GM12878 (cell line): ENCODE measurements around the gene SCN11A. TPM values are rescaled to one million over a fixed set of nuclear protein-coding genes. Genes with fewer than 3 reads are reported as not detected.

Experiments used
- ATAC-seq: fragments of 200-7000 bp; cut with Tn5 transposase; 3 replicates; pipeline ENCODE4 v1.9.1; 2020; ENCODE audit warnings: mild to moderate bottlenecking, moderate library complexity
- BruUV-seq: library from RNA; stranded (reverse); fragments of 400-500 nt; replicated peaks from 2 replicates; lab custom pipeline; 2021; lab: Mats Ljungman, UMichigan
- CTCF ChIA-PET: fragments of 300-600 bp; sonication (Branson Sonifier 250); formaldehyde crosslinking; extraction: SDS; loops from one replicate; lab custom pipeline; 2021; ENCODE audit warnings: inconsistent platforms; lab: Yijun Ruan, JAX
- POLR2A ChIA-PET: fragments of 350-600 bp; formaldehyde crosslinking; extraction: SDS; loops from one replicate; lab custom pipeline; 2021; ENCODE audit warnings: inconsistent platforms; lab: Charles Lee
- RAD21 ChIA-PET: fragments of 300-600 bp; sonication (Branson Sonifier 250); formaldehyde crosslinking; loops from one replicate; lab custom pipeline; 2023; ENCODE audit warnings: antibody characterized with exemption; ENCODE audit not compliant: unreplicated experiment; lab: Charles Lee
- SMC1A ChIA-PET: fragments of 300-600 bp; sonication (Branson Sonifier 250); formaldehyde crosslinking; loops from one replicate; lab custom pipeline; 2023; ENCODE audit not compliant: unreplicated experiment, uncharacterized antibody; lab: Charles Lee
- DNase-seq: peaks from one replicate; pipeline ENCODE4 v3.0.0-alpha.2; 2011; ENCODE audit warnings: low read depth, low spot score
- FAIRE-seq: peaks from 3 replicates; lab custom pipeline; 2011; peaks lifted over from hg19 to GRCh38; lab: Jason Lieb, UNC
- H2AFZ ChIP-seq: 2 replicates; pipeline ENCODE4 v1.6.0; 2011; ENCODE audit warnings: low read depth, low read length, control low read depth; ENCODE audit not compliant: control insufficient read depth
- H3K27ac ChIP-seq: 2 replicates; pipeline ENCODE4 v1.5.1; 2011; ENCODE audit warnings: control low read depth; ENCODE audit not compliant: control insufficient read depth, insufficient read depth
- H3K27me3 ChIP-seq, 2 experiments: replicated peaks in 1 of 2; 2 replicates each; pipeline versions ENCODE4 v1.6.0 to v1.6.1; 2011; ENCODE audit warnings: low read length in 1 of 2; ENCODE audit not compliant: control insufficient read depth in 2 of 2, insufficient read depth in 2 of 2
- H3K36me3 ChIP-seq, 2 experiments: 2 replicates each; pipeline ENCODE4 v1.5.1; 2011; ENCODE audit warnings: low read length in 1 of 2; ENCODE audit not compliant: control insufficient read depth in 2 of 2, insufficient read depth in 2 of 2
- H3K4me1 ChIP-seq: 2 replicates; pipeline ENCODE4 v1.6.1; 2011; ENCODE audit warnings: mild to moderate bottlenecking, low read length, moderate library complexity, mixed read lengths; ENCODE audit not compliant: control insufficient read depth, insufficient read depth
- H3K4me2 ChIP-seq: 2 replicates; pipeline ENCODE4 v1.6.0; 2011; ENCODE audit warnings: control low read depth; ENCODE audit not compliant: control insufficient read depth, insufficient read depth
- H3K4me3 ChIP-seq: fragments of 200-600 bp; sonication (generic); 2 replicates; pipeline ENCODE4 v1.5.1; 2016
- H3K79me2 ChIP-seq: 2 replicates; pipeline ENCODE4 v1.6.0; 2011; ENCODE audit warnings: low read length; ENCODE audit not compliant: control insufficient read depth, insufficient read depth
- H3K9ac ChIP-seq: 2 replicates; pipeline ENCODE4 v1.8.0; 2011; ENCODE audit warnings: low read length, control low read depth, mixed read lengths; ENCODE audit not compliant: control insufficient read depth, insufficient read depth
- H3K9me3 ChIP-seq: replicated peaks from 3 replicates; pipeline ENCODE4 v1.5.1; 2011; ENCODE audit warnings: mild to moderate bottlenecking, low read length; ENCODE audit not compliant: control insufficient read depth, insufficient read depth
- H4K20me1 ChIP-seq: 2 replicates; pipeline ENCODE4 v1.6.0; 2011; ENCODE audit not compliant: control insufficient read depth, insufficient read depth
- ATF3 ChIP-seq: IDR thresholded peaks from 2 replicates; pipeline ENCODE4 v1.6.1; 2011; ENCODE audit warnings: low read depth, mild to moderate bottlenecking, low read length, moderate library complexity, borderline replicate concordance; ENCODE audit errors: extremely low read depth
- CREB1 ChIP-seq: IDR thresholded peaks from 2 replicates; pipeline ENCODE4 v1.6.1; 2012; ENCODE audit warnings: low read depth, mild to moderate bottlenecking, inconsistent platforms
- EGR1 ChIP-seq, 2 experiments: IDR thresholded peaks; 1 replicate in 1 of 2; 2 replicates in 1 of 2; pipeline ENCODE4 v1.6.1; 2011 to 2012; ENCODE audit warnings: low read depth in 2 of 2, low read length in 2 of 2, borderline replicate concordance in 1 of 2, mild to moderate bottlenecking in 1 of 2, moderate library complexity in 1 of 2
- IRF4 ChIP-seq: IDR thresholded peaks from 2 replicates; pipeline ENCODE4 v1.6.1; 2011; ENCODE audit warnings: low read depth, low read length
- JUNB ChIP-seq: IDR thresholded peaks from 2 replicates; pipeline ENCODE4 v1.6.1; 2016; ENCODE audit warnings: antibody characterized with exemption, mild to moderate bottlenecking
- NFIC ChIP-seq: IDR thresholded peaks from 2 replicates; pipeline ENCODE4 v1.6.1; 2012; ENCODE audit warnings: low read depth, mild to moderate bottlenecking, inconsistent platforms, low read length, moderate library complexity
- POLR2A ChIP-seq: IDR thresholded peaks from 2 replicates; pipeline ENCODE4 v1.6.1; 2011; ENCODE audit warnings: low read depth, mild to moderate bottlenecking, low read length
- RELA ChIP-seq: fragments of 450-650 bp; IDR thresholded peaks from 2 replicates; pipeline ENCODE4 v1.8.0; 2014; ENCODE audit warnings: borderline replicate concordance; ENCODE audit not compliant: partially characterized antibody
- REST ChIP-seq: IDR thresholded peaks from 2 replicates; pipeline ENCODE4 v1.6.1; 2012; ENCODE audit warnings: mild to moderate bottlenecking, low read depth, low read length
- RUNX3 ChIP-seq: IDR thresholded peaks from 2 replicates; pipeline ENCODE4 v1.6.1; 2012; ENCODE audit warnings: low read length, inconsistent platforms
- SKIL ChIP-seq: fragments of 450-650 bp; IDR thresholded peaks from 2 replicates; pipeline ENCODE4 v1.6.1; 2017; ENCODE audit warnings: mild to moderate bottlenecking, low read depth, inconsistent platforms; ENCODE audit not compliant: poor library complexity, severe bottlenecking
- SRF ChIP-seq, 2 experiments: IDR thresholded peaks; 2 replicates each; pipeline ENCODE4 v1.6.1; 2011; ENCODE audit warnings: low read depth in 2 of 2, low read length in 2 of 2, mild to moderate bottlenecking in 1 of 2, moderate library complexity in 1 of 2
- USF2 ChIP-seq: IDR thresholded peaks from 2 replicates; pipeline ENCODE4 v1.6.1; 2011; ENCODE audit warnings: low read depth, low read length, improper control_type of control experiment, borderline replicate concordance
- WRNIP1 ChIP-seq: IDR thresholded peaks from 2 replicates; pipeline ENCODE4 v1.6.1; 2011; ENCODE audit warnings: low read depth, low read length, improper control_type of control experiment, borderline replicate concordance
- YY1 ChIP-seq: IDR thresholded peaks from 2 replicates; pipeline ENCODE4 v1.6.1; 2011; ENCODE audit warnings: low read depth, mild to moderate bottlenecking, low read length
- WGBS: methylation state at CpG from one replicate; pipeline ENCODE4 v1.1.6; 2016; ENCODE audit warnings: low lambda C conversion rate; ENCODE audit not compliant: insufficient replicate concordance, insufficient coverage; ENCODE audit errors: missing lambda C conversion rate; 5-methylcytosine and 5-hydroxymethylcytosine counted together
- in situ Hi-C: fragments of 300-500 bp; cut with MboI; formaldehyde crosslinking; loops from 9 replicates; pipeline ENCODE4 v1.14.3; 2018; ENCODE audit warnings: mixed read lengths
- intact Hi-C: fragments of 100-400 bp; cut with micrococcal nuclease; formaldehyde crosslinking; loops from one replicate; pipeline ENCODE4 v1.14.2; 2022; ENCODE audit not compliant: unreplicated experiment
- polyA plus RNA-seq, 11 experiments: library from polyadenylated mRNA; depleted of rRNA in 4 of 11; unstranded in 6 of 11; stranded (reverse) in 5 of 11; fragments of >200 nt; fragmentation: Nextera tagmentation in 4 of 11; fragmentation: Illumina TruSeq in 1 of 11; extraction: Ambion mirVana in 4 of 11; extraction: Trizol in 1 of 11; gene quantifications; 1 replicate in 1 of 11; 2 replicates in 10 of 11; pipeline versions ENCODE4 v1.2.1 to v1.2.3, GENCODE V29; 2011 to 2016; ENCODE audit warnings: inconsistent platforms in 2 of 11, missing spikeins in 2 of 11, low read depth in 1 of 11
- total RNA-seq, 4 experiments: library from RNA; depleted of rRNA in 3 of 4; stranded (reverse); fragments of >200 nt in 3 of 4; fragmentation: Illumina TruSeq in 1 of 4; extraction: Trizol in 1 of 4; gene quantifications; 2 replicates each; pipeline versions ENCODE4 v1.2.1 to v1.2.3, GENCODE V29; 2013 to 2021

The SCN11A gene
- total and polyA plus RNA-seq, 10 of the 15 experiments (the other 5 are each of a cell fraction or from before 2014, with no cell fraction given), result under 0.01 to 0.14 (median 0.03) TPM; not detected in 4

- intact Hi-C loops, result loop anchor here (2.0 kb wide), 2 partner anchors 81 to 279 kb away; no protein-coding TSS in a partner anchor
- in situ Hi-C loops, result loop anchor here (5.0 kb wide), 1 partner anchor 182 kb away; the partner anchor contains the start of gene CX3CR1
- TF ChIP-seq CREB1 (no peak), SKIL (no peak), IRF4 (no peak), YY1 (no peak), NFIC (no peak), ATF3 (no peak), REST (no peak), POLR2A (no peak), EGR1 (IDR thresholded peaks at IDR 0.05; ENCODE audit: borderline replicate concordance in 1 of 2, low read depth in 2 of 2, low read length in 2 of 2) (no peak), USF2 (no peak), WRNIP1 (no peak), SRF (IDR thresholded peaks at IDR 0.05; ENCODE audit: low read depth in 2 of 2, low read length in 2 of 2) (no peak), JUNB (no peak), RUNX3 (no peak), RELA (no peak)
- no peak overlapping the region for H3K4me3 ChIP-seq
- no TSS peak for BruUV-seq
- no peaks in the 10 kb centered on the region; the same call in 1 of the 2 replicates for H3K4me1 ChIP-seq
- CTCF ChIA-PET, result interaction anchor here (1.1 to 3.4 kb wide), 2 partner anchors 49 to 188 kb away, joined by 3 to 33 read pairs; no protein-coding TSS in a partner anchor
- SMC1A ChIA-PET, result interaction anchor here (1.7 kb wide), 1 partner anchor 189 kb away, joined by 15 read pairs; no protein-coding TSS in a partner anchor
- no peaks in the 10 kb centered on the region for H3K27me3 ChIP-seq
- FAIRE-seq (no peak), ATAC-seq (no peak), DNase-seq (no peak)
- no peak overlapping the region for H2AFZ ChIP-seq
- no peak overlapping the region for H3K27ac ChIP-seq
- WGBS, result 80% methylated on average over 2 of the region's 2 CpGs
- H3K79me2 ChIP-seq, result no peaks in the 10 kb centered on the region
- RAD21 ChIA-PET, result interaction anchor here (1.4 to 3.4 kb wide), 2 partner anchors 47 to 189 kb away, joined by 3 to 25 read pairs; no protein-coding TSS in a partner anchor
- H3K9ac ChIP-seq, result no peak overlapping the region
- POLR2A ChIA-PET, result no interaction called here
- H3K36me3 ChIP-seq, result peaks cover 18 to 32% of the 10 kb centered on the region in 2 experiments; a peak in 3 of 4 replicates
- H4K20me1 ChIP-seq, result no peaks in the 10 kb centered on the region
- H3K4me2 ChIP-seq, result no peak overlapping the region
- no peaks in the 10 kb centered on the region for H3K9me3 ChIP-seq
Measured at GRCh38 chr3:39099738-39100499, 48.2 kb upstream of the SCN11A start.
